Gastrocnemius medialis (tissue), 4 donors: ENCODE data around the gene M6PR. TPM values are rescaled to one million over a fixed set of nuclear protein-coding genes. Genes with fewer than 3 reads are reported as not detected.
"Not testable (repeated sequence)": the region's sequence is repeated elsewhere in the genome, so short reads cannot be mapped to it uniquely, and the experiment has no call there.

Experiments
- ATAC-seq, 2 donors: fragments of 150-250 bp; one replicate each; pipeline ENCODE4 v1.9.1; 2016
- DNase-seq, 2 donors: peaks; one replicate each; pipeline ENCODE4 v3.0.0-alpha.2; 2019
- H3K27ac ChIP-seq, 4 donors: fragments of 200-600 bp; sonication (generic); 1 replicate in 1 of 4; 2 replicates in 3 of 4; pipeline ENCODE4 v1.5.1; 2016 to 2018; ENCODE audit warnings: mild to moderate bottlenecking in 2 of 4, moderate library complexity in 1 of 4
- H3K27me3 ChIP-seq, 3 donors: fragments of 200-600 bp; sonication (generic) in 2 of 3; 1 replicate in 1 of 3; 2 replicates in 2 of 3; pipeline versions ENCODE4 v1.5.1 to v1.6.0; 2016 to 2019; ENCODE audit warnings: mild to moderate bottlenecking in 1 of 3, moderate library complexity in 1 of 3
- H3K36me3 ChIP-seq, 2 donors: fragments of 200-600 bp; sonication (generic) in 1 of 2; one replicate each; pipeline ENCODE4 v1.5.1; 2017 to 2018
- H3K4me1 ChIP-seq, 2 donors: fragments of 200-600 bp; sonication (generic) in 1 of 2; one replicate each; pipeline ENCODE4 v1.5.1; 2016 to 2017; ENCODE audit warnings: mild to moderate bottlenecking in 2 of 2
- H3K4me3 ChIP-seq, 4 donors: fragments of 200-600 bp; sonication (generic) in 3 of 4; 1 replicate in 1 of 4; 2 replicates in 3 of 4; pipeline ENCODE4 v1.5.1; 2016 to 2019; ENCODE audit warnings: mild to moderate bottlenecking in 2 of 4
- H3K9me3 ChIP-seq, 3 donors: fragments of 200-600 bp; sonication (generic) in 2 of 3; 1 replicate in 1 of 3; 2 replicates in 2 of 3; pipeline ENCODE4 v1.5.1; 2016 to 2019
- POLR2A ChIP-seq, 2 donors: fragments of 450-650 bp; IDR thresholded peaks; one replicate each; pipeline ENCODE4 v1.6.1; 2017; ENCODE audit warnings: antibody characterized with exemption in 2 of 2, mild to moderate bottlenecking in 2 of 2, moderate library complexity in 2 of 2
- in situ Hi-C, 4 donors: fragments of 200-750 bp; cut with MboI; loops; one replicate each; pipeline versions ENCODE4 v1.15.0 to v1.8.0; 2017; ENCODE audit warnings: low sequenced_read_pairs in 4 of 4
- intact Hi-C: fragments of 100-400 bp; cut with DNase I; formaldehyde crosslinking; loops from one replicate; pipeline ENCODE4 v1.15.1; 2023; ENCODE audit warnings: low total_unique reads
- total RNA-seq, 4 donors: library from RNA; depleted of rRNA; stranded (reverse); fragments of >200 nt; gene quantifications; one replicate each; pipeline versions ENCODE4 v1.1.0 to v1.2.3, GENCODE V29; 2016
- TF ChIP-seq, protein P1 (sequence below), 5 experiments: fragments of 450-650 bp in 3 of 5; fragments of 200-600 bp in 2 of 5; sonication (generic) in 2 of 5; IDR thresholded peaks in 4 of 5; conservative IDR thresholded peaks in 1 of 5; 1 replicate in 4 of 5; 2 replicates in 1 of 5; pipeline ENCODE4 v1.5.1; 2016 to 2019; ENCODE audit warnings: antibody characterized with exemption in 5 of 5, mild to moderate bottlenecking in 3 of 5, moderate library complexity in 3 of 5

Gene M6PR
- total RNA-seq, 4 donors from 2014 or later, result 46.6 to 75.3 (median 66.0) TPM

DNA sequence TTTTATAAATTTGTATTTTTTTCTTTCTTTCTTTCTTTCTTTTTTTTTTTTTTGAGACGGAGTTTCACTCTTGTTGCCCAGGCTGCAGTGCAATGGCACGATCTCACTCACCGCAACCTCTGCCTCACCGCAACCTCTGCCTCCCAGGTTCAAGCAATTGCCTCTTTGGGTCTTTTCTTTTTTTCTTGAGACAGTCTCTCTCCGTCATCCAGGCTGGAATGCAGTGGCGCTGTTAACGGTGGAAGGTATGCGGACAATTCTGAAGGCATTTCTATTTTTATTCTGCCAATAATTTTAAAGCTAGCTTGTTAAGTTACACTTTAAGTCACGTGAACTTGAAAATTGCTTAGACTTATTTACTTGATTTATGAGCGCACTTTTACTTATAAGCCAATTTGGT lies 43.9 kb downstream of the M6PR start:
- in situ Hi-C loops (no loop called here), intact Hi-C loops (no loop called here)
- TF ChIP-seq POLR2A (IDR thresholded peaks at IDR 0.05), result no peak
- TF ChIP-seq, protein P1, sequence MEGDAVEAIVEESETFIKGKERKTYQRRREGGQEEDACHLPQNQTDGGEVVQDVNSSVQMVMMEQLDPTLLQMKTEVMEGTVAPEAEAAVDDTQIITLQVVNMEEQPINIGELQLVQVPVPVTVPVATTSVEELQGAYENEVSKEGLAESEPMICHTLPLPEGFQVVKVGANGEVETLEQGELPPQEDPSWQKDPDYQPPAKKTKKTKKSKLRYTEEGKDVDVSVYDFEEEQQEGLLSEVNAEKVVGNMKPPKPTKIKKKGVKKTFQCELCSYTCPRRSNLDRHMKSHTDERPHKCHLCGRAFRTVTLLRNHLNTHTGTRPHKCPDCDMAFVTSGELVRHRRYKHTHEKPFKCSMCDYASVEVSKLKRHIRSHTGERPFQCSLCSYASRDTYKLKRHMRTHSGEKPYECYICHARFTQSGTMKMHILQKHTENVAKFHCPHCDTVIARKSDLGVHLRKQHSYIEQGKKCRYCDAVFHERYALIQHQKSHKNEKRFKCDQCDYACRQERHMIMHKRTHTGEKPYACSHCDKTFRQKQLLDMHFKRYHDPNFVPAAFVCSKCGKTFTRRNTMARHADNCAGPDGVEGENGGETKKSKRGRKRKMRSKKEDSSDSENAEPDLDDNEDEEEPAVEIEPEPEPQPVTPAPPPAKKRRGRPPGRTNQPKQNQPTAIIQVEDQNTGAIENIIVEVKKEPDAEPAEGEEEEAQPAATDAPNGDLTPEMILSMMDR (IDR thresholded peaks at IDR 0.05 in 4 of 5, conservative IDR thresholded peaks at IDR 0.05 in 1 of 5), result no peak
- H3K36me3 ChIP-seq, result no peaks in the 10 kb centered on the region
- DNase-seq (no peak), ATAC-seq (no peak)
- H3K4me3 ChIP-seq, result no peak overlapping the region
- H3K9me3 ChIP-seq, result no peaks in the 10 kb centered on the region
- no peaks in the 10 kb centered on the region for H3K4me1 ChIP-seq
- H3K27me3 ChIP-seq, result no peaks in the 10 kb centered on the region
- no peak overlapping the region for H3K27ac ChIP-seq

DNA sequence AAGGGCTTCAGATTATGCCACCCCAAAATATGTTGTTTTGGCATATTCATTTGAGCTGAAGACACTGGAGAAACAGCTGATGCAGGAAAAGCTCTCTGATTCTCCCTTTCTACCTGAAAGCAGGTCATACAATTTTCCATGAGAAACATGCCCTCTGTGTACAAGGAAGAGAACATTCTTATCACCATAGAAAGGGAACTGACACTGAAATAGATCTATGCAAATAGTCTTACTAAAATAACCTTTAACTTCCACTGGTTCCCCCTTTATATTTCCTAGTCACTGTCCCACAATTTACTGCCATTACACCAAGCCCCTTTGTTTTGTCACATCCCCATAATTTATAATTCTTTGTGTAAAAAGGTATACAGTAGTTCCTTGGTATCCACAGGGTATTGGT lies 44.8 kb downstream of the M6PR start:
- no peak for DNase-seq
- intact Hi-C loops, result no loop called here
- Histone ChIP-seq H3K27ac (no peak overlapping the region), H3K4me1 (no peaks in the 10 kb centered on the region), H3K27me3 (no peaks in the 10 kb centered on the region), H3K9me3 (no peaks in the 10 kb centered on the region), H3K36me3 (no peaks in the 10 kb centered on the region), H3K4me3 (no peak overlapping the region)
- in situ Hi-C loops, result no loop called here
- no peak for TF ChIP-seq POLR2A (IDR thresholded peaks at IDR 0.05)
- TF ChIP-seq, protein P1 (IDR thresholded peaks at IDR 0.05 in 4 of 5, conservative IDR thresholded peaks at IDR 0.05 in 1 of 5), result no peak
- no peak for ATAC-seq

DNA sequence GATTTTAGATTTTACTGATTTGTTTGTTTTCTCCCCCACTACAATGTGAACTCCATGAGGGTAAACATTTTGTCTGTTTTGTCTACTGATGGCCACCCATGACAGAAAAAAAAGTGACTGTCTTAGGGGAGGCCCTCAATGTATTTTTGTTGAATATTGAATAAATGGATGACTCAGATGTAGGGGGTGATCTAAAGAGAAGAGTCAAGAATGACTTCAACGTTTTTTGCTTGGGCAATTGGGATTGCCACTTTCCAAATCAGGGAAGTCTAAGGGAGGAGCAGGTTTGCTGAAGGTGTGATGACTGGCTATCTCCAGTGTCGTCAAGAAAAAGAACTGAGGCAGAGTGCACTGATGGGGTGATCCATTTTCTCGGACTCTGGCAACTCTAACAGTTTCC lies 45.8 kb downstream of the M6PR start:
- Histone ChIP-seq H3K4me1 (no peaks in the 10 kb centered on the region), H3K27me3 (no peaks in the 10 kb centered on the region), H3K27ac (no peak overlapping the region), H3K4me3 (no peak overlapping the region), H3K36me3 (no peaks in the 10 kb centered on the region), H3K9me3 (no peaks in the 10 kb centered on the region)
- in situ Hi-C loops, result no loop called here
- ATAC-seq (no peak), DNase-seq (no peak)
- intact Hi-C loops, result no loop called here
- TF ChIP-seq, protein P1 (IDR thresholded peaks at IDR 0.05 in 4 of 5, conservative IDR thresholded peaks at IDR 0.05 in 1 of 5), result no peak
- TF ChIP-seq POLR2A (IDR thresholded peaks at IDR 0.05), result no peak

DNA sequence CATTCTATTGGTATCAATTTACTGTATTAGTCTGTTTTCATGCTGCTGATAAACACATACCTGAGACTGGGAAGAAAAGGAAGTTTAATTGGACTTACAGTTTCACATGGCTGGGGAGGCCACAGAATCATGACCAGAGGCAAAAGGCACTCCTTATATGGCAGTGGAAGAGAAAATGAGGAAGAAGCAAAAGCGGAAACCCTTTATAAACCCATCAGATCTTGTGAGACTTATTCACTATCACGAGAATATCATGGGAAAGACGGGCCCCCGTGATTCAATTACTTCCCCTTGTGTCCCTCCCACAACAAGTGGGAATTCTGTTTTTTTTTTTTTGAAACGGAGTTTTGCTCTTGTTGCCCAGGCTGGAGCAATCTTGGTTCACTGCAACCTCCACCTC lies 46.7 kb downstream of the M6PR start:
- H3K9me3 ChIP-seq, H3K27ac ChIP-seq, H3K27me3 ChIP-seq, H3K4me3 ChIP-seq, intact Hi-C loops, H3K36me3 ChIP-seq, DNase-seq, H3K4me1 ChIP-seq, in situ Hi-C loops, ATAC-seq: not testable (repeated sequence)

DNA sequence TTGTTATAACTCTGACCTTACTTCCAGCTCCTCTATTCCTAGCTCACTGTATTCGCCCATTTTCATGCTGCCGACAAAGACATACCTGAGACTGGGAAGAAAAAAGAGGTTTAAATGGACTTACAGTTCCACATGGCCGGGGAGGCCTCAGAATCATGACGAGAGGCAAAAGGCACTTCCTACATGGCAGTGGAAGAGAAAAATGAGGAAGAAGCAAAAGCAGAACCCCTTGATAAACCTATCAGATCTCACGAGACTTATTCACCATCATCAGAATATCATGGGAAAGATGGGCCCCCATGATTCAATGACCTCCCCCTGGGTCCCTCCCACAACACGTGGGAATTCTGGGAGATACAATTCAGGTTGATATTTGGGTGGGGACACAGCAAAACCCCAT lies 49.6 kb downstream of the M6PR start:
- intact Hi-C loops, result no loop called here
- no peak for TF ChIP-seq POLR2A (IDR thresholded peaks at IDR 0.05)
- TF ChIP-seq, protein P1 (IDR thresholded peaks at IDR 0.05 in 4 of 5, conservative IDR thresholded peaks at IDR 0.05 in 1 of 5), result no peak
- Histone ChIP-seq H3K9me3 (no peaks in the 10 kb centered on the region), H3K4me1 (no peaks in the 10 kb centered on the region), H3K27me3 (no peaks in the 10 kb centered on the region), H3K36me3 (no peaks in the 10 kb centered on the region), H3K27ac (no peak overlapping the region), H3K4me3 (no peak overlapping the region)
- in situ Hi-C loops, result loop anchor here in 1 of 4 donors (10.0 kb wide), 1 partner anchor 215 kb away; no protein-coding TSS in a partner anchor
- DNase-seq, result no peak
- no peak for ATAC-seq
